Fibroblast of villous mesenchyme (primary cell): ENCODE results near the gene MINAR1. TPM values are rescaled to one million over a fixed set of nuclear protein-coding genes. Genes with fewer than 3 reads are reported as not detected.

Experiments
- DNase-seq: peaks from one replicate; pipeline ENCODE4 v3.0.0-alpha.2; 2010; ENCODE audit warnings: low read depth
- H3K4me3 ChIP-seq: 2 replicates; pipeline ENCODE4 v1.5.1; 2011; ENCODE audit warnings: low read depth, mild to moderate bottlenecking, low read length
- CTCF ChIP-seq: IDR thresholded peaks from 2 replicates; pipeline ENCODE4 v1.5.1; 2012; ENCODE audit warnings: low read depth, mild to moderate bottlenecking, low read length; ENCODE audit not compliant: insufficient read depth
- total RNA-seq: library from RNA; depleted of rRNA; stranded (reverse); fragments of >200 nt; gene quantifications from 2 replicates; pipeline ENCODE4 v1.2.3, GENCODE V29; 2012

The MINAR1 gene
- total RNA-seq, 1 donor, result 1.3 TPM

GRCh38 chr15:79479616-79480015 lies 47.5 kb downstream of the MINAR1 start:
- no peak for TF ChIP-seq CTCF
- H3K4me3 ChIP-seq, result no peak overlapping the region
- DNase-seq, result no peak

GRCh38 chr15:79481793-79482192 lies 49.7 kb downstream of the MINAR1 start:
- H3K4me3 ChIP-seq, result no peak overlapping the region
- DNase-seq, result no peak
- TF ChIP-seq CTCF, result no peak

Other genes starting within 250 kb of the MINAR1 start
- gene ANKRD34C, start 149.6 kb upstream of the MINAR1 start, total RNA-seq, result under 0.01 TPM in 1 of 2 replicates, not detected in the other
- 98.2 and 104 TPM in 2 replicates for gene TMED3, start 121.2 kb upstream of the MINAR1 start, total RNA-seq